HFF-Myc (cell line): ENCODE results near the gene OR2S2.

Experiments
- DNase-seq: peaks from one replicate; pipeline ENCODE4 v3.0.0-alpha.2; 2011; ENCODE audit warnings: low read depth; ENCODE audit errors: extremely low read depth
- H3K4me3 ChIP-seq: replicated peaks from 2 replicates; pipeline ENCODE4 v1.5.1; 2011; ENCODE audit warnings: low read depth, mild to moderate bottlenecking, control low read depth, low read length
- CTCF ChIP-seq: IDR thresholded peaks from 2 replicates; pipeline ENCODE4 v1.5.1; 2012; ENCODE audit warnings: mild to moderate bottlenecking, low read depth, low read length, control low read depth; ENCODE audit errors: missing control alignments

Gene OR2S2

GRCh38 chr9:35948901-35949318, 9.0 kb downstream of the OR2S2 start:
- no peak for TF ChIP-seq CTCF
- DNase-seq: no peak
- H3K4me3 ChIP-seq: no peak overlapping the region

GRCh38 chr9:35948451-35948850, 9.5 kb downstream of the OR2S2 start:
- no peak for DNase-seq
- no peak for TF ChIP-seq CTCF
- H3K4me3 ChIP-seq: no peak overlapping the region

- peak; percentile 72 for DNase-seq
- no peak overlapping the region for H3K4me3 ChIP-seq
- peak; percentile 94 for TF ChIP-seq CTCF
These were observed 12.5 kb downstream of the OR2S2 start for GRCh38 chr9:35945341-35946018.

- no peak for DNase-seq
These were observed 13.1 kb downstream of the OR2S2 start for GRCh38 chr9:35944841-35945240.

GRCh38 chr9:35944173-35944572, 13.8 kb downstream of the OR2S2 start:
- no peak for DNase-seq
- no peak for TF ChIP-seq CTCF
- H3K4me3 ChIP-seq: no peak overlapping the region

More at GRCh38 chr9:35944841-35945240, 13.1 kb downstream of the OR2S2 start:
- TF ChIP-seq CTCF: no peak
- no peak overlapping the region for H3K4me3 ChIP-seq

DNA sequence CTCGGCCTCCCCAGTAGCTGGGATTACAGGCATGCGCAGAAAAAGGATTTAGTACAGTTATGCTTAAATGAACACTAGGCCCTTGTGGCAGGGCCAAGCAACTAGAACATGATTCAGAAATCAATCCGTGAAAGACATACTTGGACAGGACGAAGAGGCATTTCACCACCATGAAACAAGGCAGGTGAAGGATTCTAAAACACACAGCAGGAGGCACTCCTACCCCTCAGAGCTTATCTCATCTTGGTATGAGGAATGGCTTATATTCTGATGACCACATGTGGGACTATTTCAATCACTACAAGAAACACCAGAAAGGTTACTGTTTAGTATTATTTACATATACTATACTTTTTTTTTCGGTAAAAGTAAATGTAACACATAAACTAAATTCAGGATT, 15.7 kb downstream of the OR2S2 start:
- no peak for TF ChIP-seq CTCF
- H3K4me3 ChIP-seq: no peak overlapping the region
- DNase-seq: no peak
